GM21717 (cell line): ENCODE results near the gene VPS33A.
A peak's percentile ranks its signal among the peaks of the same experiment; 100 is the strongest.
"Not testable (repeated sequence)": the region's sequence is repeated elsewhere in the genome, so short reads cannot be mapped to it uniquely, and the experiment has no call there.

Source experiments
- ATAC-seq: cut with Tn5 transposase; IDR thresholded peaks from one replicate; pipeline ENCODE4 v1.9.1; 2021; ENCODE audit warnings: mild to moderate bottlenecking, moderate library complexity; ENCODE audit not compliant: unreplicated experiment

Gene VPS33A

GRCh38 chr12:122258462-122258861 lies 7.8 kb downstream of the VPS33A start:
- ATAC-seq = not testable (repeated sequence)

DNA sequence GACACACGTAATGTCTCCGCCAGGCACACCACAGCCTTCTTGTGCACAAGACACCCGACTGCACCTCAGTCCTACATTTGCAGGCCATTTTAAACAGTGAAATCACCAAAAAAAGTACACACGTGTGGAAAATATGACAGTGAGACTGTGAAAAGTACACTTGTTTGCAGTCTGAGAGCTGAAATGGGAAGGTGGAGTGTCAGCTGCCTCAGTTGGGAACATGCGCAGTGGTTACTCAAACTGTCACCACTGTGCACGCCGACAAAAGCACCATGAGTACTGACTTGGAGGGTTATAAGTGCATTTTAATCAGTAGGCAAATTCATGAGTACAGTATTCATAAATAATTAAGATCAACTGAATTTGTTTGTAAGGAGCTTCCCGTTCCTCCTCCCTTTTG lies 15.8 kb downstream of the VPS33A start:
- no peak for ATAC-seq

DNA sequence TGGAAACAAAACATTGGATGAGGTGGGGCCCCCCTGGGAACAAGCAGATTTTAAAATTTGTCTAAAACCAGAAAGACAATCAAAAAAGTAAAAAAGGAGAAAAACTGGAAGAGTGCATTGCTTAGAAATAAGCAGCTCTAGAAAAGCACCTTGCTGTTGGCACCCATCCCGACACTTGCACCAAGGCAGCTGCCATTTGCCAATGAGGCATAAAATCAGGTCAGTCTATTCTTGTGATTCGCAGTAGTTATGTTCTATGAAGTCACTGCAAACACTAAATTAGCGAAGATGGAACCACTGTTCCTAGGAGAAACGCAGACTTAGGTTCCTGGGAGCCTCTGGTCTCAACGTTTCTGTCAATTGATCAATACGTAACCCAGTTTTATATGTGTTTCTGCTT lies 16.2 kb downstream of the VPS33A start:
- ATAC-seq = no peak

DNA sequence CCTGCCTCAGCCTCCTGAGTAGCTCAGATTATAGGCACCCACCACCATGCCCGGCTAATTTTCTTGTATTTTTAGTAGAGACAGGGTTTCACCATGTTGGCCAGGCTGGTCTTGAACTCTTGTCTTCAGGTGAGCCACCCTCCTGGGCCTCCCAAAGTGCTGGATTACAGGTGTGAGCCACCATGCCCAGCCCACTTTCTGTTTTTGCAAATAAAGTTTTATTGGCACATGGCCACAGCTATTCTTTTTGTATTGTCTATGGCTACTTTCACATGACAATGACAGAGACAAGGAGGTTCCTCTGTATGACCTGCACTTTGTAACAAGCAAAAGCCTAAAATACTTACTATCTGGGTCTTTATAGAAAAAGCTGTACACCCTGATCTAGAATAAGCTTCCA lies 20.7 kb downstream of the VPS33A start:
- ATAC-seq = no peak

DNA sequence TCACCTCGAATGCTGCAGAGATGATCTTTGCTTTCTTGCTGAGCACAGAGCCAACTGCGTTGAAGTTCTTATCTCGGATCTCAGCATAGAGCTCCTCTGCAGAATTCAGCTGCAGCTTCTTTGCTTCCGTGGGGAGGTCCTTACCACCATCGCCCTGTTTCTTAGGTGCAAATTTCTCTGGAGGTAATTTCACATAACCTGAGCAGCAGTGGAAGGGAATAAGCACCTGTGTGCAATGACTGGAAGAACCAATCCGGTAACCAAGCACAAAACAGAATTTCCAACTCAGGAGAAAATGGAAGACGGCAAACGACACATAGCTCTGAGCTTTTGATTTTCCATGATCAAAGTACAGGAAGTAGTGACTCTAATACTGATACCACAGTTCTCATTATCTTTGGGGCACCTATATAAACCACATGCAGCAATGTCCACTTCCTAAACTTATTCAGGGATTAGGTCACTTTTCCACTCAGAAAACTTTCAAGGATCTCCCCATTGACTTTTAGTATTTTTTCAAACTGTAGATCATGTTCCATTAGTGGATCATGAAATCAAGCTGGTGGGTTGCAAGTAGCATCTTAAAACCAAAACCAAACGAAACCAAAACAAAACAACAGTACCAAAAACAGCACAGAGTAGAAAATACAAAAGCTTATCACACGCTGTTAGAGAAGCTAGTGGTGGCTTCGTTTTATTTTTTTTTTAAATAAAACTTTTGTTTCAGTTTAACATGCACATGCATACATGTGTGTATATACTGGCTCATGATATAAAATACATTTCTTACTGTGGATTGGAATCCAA lies 21.5 kb downstream of the VPS33A start:
- no peak for ATAC-seq

DNA sequence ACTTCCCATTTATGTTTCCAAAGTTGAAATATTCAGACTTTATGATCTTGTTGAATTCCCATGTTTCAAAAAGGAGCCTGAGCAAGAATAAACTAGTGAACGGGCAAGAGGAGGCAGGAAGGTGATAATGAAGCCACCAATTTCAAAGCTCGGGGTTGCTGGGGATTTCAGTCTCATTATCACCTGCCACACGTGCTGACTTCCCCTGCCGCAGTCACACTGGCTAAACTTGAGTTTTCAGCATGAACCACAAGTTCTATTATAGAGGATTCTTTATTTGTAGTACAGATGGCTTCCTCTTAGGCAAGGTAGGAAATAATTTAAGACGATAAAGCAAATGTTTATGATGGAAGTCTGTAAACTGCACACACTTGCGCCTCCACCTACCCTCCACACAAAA lies 22.3 kb downstream of the VPS33A start:
- no peak for ATAC-seq

DNA sequence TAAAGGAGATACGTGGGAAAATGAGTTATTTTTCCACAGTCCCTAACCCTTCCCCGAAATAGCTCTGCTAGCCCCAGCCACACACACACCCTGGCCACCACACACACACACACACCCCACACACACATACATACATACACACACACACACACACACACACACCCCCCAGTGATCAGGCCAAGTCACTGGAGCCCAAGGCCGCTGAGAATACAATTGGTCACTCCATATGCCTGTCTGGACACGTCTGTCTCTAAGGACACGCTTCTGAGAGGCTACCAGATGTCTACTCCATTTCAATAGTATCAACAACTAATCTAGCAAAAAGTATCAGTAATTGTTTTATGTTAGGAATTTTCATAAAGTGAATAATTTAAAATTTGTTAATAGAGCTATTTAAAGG lies 27.4 kb downstream of the VPS33A start:
- ATAC-seq = no peak

DNA sequence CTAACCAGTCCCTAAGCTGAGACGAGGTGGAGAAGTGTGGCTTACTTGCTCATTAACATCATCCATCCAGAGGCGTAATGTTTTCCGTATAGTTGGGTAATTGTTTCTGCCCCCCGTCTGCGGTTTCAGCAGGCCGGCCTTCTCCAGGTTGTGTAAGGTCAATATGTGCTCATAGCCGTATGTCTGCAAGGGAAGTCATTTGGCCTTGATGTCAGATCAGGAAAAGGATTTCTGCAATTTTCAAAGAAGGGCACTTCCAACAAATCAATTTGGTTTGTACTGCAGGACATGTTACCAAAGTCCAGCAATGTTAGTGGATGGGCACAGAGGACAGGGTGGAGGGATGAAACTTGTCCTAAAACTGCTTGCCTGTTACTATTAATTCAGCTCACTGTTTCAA lies 30.6 kb downstream of the VPS33A start:
- no peak for ATAC-seq

GRCh38 chr12:122232691-122233090 lies 33.6 kb downstream of the VPS33A start:
- ATAC-seq = no peak

GRCh38 chr12:122230798-122231197 lies 35.5 kb downstream of the VPS33A start:
- ATAC-seq = no peak

DNA sequence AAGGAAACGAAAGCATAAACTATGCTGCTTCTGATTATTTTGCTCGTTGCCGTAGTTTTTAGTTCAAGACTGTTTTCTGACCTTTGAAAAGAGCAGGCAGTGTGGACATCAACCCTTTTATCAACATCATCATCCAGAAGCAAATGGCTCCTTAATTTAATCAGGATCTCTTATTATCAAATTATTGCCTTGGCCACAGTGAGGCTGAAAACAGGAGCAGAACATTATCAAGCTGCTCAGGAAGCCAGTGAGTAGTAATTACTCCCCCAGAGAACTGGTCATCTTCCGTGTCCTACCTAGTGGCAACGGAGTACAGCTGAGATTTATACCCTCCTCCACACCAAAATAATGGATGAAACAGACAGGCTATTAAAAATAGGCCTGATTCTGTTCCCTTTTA lies 38.2 kb downstream of the VPS33A start:
- no peak for ATAC-seq

GRCh38 chr12:122227341-122227740 lies 39.0 kb downstream of the VPS33A start:
- ATAC-seq = no peak

GRCh38 chr12:122226366-122227125 lies 39.7 kb downstream of the VPS33A start:
- ATAC-seq = no peak

GRCh38 chr12:122225683-122226365 lies 40.5 kb downstream of the VPS33A start, which contains the start of gene DIABLO:
Gene DIABLO (minus strand): TSS chr12:122226052. CDS start chr12:122226014, 38 bp downstream.
- peak; percentile 88 for ATAC-seq

DNA sequence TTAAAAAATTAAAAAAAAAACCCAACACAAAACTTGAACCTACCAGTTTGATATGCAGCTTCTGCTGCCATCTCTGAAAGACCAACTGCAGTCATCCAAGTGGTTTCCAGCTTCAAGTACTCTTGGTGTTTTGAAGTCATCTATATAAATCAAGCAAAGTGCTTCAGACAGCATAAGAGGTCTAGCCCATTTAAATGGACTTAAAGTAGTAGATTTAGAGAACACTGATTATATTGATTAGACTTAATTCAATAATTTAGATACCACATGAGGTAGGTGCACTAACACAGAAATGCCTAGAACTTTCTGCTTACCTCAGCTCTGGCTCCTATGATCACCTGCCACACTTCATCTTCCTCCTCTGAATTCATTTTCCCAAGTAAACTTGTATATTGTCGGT lies 49.8 kb downstream of the VPS33A start:
- ATAC-seq = no peak

- ATAC-seq = no peak
Measured at GRCh38 chr12:122215771-122216170, 50.5 kb downstream of the VPS33A start.

DNA sequence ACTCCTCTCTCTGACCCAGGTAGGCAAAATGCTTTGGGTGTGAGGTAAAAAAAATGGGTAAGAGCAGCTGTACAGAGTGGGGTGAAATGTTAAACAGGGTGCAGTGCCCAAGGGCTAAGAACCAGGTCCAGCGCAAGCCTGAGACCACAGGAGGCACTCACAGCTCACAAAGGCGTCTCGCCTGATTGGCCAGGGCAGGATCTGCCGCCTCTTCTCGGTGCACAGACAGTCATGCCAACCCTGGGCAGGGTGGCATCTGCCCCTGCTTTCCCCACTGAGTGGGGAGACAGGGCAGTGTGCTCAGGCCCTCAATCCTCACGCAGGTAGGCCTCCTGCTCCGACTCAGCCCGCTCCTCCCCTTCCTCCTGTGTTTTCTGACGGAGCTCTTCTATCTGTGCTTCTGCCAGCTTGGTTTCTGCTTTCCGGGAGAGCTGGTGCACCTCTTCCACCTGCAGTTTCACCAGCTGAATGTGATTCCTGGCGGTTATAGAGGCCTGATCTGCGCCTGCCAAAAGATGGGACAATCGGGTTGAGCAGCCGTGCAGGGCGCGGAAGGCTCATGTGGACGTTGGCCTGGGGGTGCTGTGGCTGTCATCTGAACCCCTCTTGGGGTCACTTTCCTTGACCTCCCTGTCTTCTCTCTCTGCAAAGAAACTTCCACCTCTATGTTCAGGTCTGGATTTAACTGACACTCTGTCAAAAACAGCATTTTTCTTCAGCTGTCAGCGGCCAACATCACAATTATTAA lies 58.0 kb downstream of the VPS33A start:
- no peak for ATAC-seq

DNA sequence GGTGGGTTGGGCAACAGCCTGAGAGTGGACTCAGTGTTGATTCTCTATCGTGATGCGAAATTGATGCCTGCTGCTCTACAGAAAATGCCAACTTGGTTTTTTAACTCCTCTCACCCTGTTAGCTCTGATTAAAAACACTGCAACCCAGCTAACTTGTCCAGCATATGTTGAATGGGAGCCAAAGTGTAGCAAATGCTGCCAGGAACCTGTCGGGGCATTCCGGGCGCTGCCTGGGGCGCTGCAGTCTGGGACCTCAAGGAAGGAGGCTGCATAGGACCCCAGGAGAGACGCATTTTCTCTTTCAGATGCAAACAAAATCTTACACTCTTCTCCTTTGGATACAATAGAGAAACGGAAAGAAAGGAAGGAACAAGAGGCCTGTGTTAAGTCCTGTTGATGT lies 58.9 kb downstream of the VPS33A start:
- no peak for ATAC-seq

- ATAC-seq = no peak
Measured at GRCh38 chr12:122206976-122207375, 59.3 kb downstream of the VPS33A start.

GRCh38 chr12:122206111-122206881 lies 60.0 kb downstream of the VPS33A start:
- no peak for ATAC-seq
